Spleen (tissue), 7 donors: Measurements from ENCODE around the gene WFDC5.

Experiments used
- POLR2A ChIP-seq, 3 donors: fragments of 450-650 bp; IDR thresholded peaks; one replicate each; pipeline ENCODE4 v1.5.1; 2017; ENCODE audit warnings: antibody characterized with exemption in 3 of 3, mild to moderate bottlenecking in 1 of 3
- POLR2AphosphoS5 ChIP-seq, 3 donors: sonication (generic); formaldehyde crosslinking; IDR thresholded peaks; one replicate each; pipeline ENCODE4 v1.5.1; 2017; ENCODE audit warnings: antibody characterized with exemption in 3 of 3
- TF ChIP-seq, protein P1 (sequence below), 11 experiments: fragments of 200-600 bp in 7 of 11; fragments of 450-650 bp in 4 of 11; sonication (generic) in 4 of 11; IDR thresholded peaks in 8 of 11; conservative IDR thresholded peaks in 3 of 11; 1 replicate in 7 of 11; 2 replicates in 4 of 11; pipeline versions ENCODE4 v1.4.0 to v1.8.0; 2016 to 2021; ENCODE audit warnings: antibody characterized with exemption in 11 of 11, inconsistent platforms in 4 of 11, mild to moderate bottlenecking in 1 of 11
- donor health status: DM: no; HTN: no; CAD: no; lungs with moderate emphysema.
- donor health status: DM: no; HTN: no; CAD: no.
- donor health status: DM: no; HTN: no; CAD: no.

DNA sequence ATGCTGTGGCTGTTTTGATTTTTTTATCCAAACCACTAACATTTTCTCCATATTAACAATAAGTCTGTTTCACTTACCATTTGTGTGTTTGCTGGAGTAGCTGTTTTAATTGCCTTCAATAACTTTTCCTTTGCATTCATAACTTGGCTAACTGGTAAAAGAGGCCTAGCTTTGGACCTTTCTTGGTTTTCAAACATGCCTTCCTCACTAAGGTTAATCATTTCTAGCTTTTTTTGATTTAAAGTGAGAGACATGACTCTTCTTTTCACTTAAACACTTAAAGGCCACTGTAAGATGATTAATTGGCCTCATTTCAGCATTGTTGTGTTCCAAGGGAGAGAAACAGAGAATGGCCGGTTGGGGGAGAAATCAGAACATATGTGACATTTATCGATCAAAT, 6.4 kb upstream of the WFDC5 start:
- TF ChIP-seq, protein P1, sequence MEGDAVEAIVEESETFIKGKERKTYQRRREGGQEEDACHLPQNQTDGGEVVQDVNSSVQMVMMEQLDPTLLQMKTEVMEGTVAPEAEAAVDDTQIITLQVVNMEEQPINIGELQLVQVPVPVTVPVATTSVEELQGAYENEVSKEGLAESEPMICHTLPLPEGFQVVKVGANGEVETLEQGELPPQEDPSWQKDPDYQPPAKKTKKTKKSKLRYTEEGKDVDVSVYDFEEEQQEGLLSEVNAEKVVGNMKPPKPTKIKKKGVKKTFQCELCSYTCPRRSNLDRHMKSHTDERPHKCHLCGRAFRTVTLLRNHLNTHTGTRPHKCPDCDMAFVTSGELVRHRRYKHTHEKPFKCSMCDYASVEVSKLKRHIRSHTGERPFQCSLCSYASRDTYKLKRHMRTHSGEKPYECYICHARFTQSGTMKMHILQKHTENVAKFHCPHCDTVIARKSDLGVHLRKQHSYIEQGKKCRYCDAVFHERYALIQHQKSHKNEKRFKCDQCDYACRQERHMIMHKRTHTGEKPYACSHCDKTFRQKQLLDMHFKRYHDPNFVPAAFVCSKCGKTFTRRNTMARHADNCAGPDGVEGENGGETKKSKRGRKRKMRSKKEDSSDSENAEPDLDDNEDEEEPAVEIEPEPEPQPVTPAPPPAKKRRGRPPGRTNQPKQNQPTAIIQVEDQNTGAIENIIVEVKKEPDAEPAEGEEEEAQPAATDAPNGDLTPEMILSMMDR (IDR thresholded peaks at IDR 0.05 in 8 of 11, conservative IDR thresholded peaks at IDR 0.05 in 3 of 11): no peak
- TF ChIP-seq POLR2A (IDR thresholded peaks at IDR 0.05) (no peak), POLR2AphosphoS5 (IDR thresholded peaks at IDR 0.05) (no peak)
